HepG2 (cell line): ENCODE data around the gene NBR1. TPM values are rescaled to one million over a fixed set of nuclear protein-coding genes. Genes with fewer than 3 reads are reported as not detected.

ENCODE experiments used
- ATAC-seq: fragments of 200-7000 bp; cut with Tn5 transposase; 3 replicates; pipeline ENCODE4 v1.9.1; 2020; ENCODE audit warnings: mild to moderate bottlenecking, moderate library complexity
- BruUV-seq: library from RNA; stranded (reverse); fragments of 400-500 nt; replicated peaks from 2 replicates; lab custom pipeline; 2021; lab: Mats Ljungman, UMichigan
- CTCF ChIA-PET: fragments of 300-600 bp; formaldehyde crosslinking; extraction: SDS; loops from one replicate; lab custom pipeline; 2021; ENCODE audit warnings: low total read pairs, inconsistent platforms, low intra/inter-chr PET ratio; lab: Yijun Ruan, JAX
- POLR2A ChIA-PET: fragments of 350-600 bp; sonication (Branson Sonifier 250); formaldehyde crosslinking; loops from one replicate; lab custom pipeline; 2020; ENCODE audit warnings: antibody characterized with exemption, inconsistent platforms; lab: Yijun Ruan, JAX
- DNase-seq: peaks from one replicate; pipeline ENCODE4 v3.0.0-alpha.2; 2015; ENCODE audit warnings: low spot score
- FAIRE-seq: peaks from 3 replicates; lab custom pipeline; 2011; peaks lifted over from hg19 to GRCh38; lab: Jason Lieb, UNC
- H2AFZ ChIP-seq: one replicate; pipeline ENCODE4 v1.6.1; 2011; ENCODE audit warnings: low read length, inconsistent platforms
- H3K27ac ChIP-seq: fragments of 300-600 bp; 3 replicates; pipeline ENCODE4 v1.8.0; 2011; ENCODE audit warnings: mixed run types, mild to moderate bottlenecking, mixed read lengths, low read length, inconsistent platforms; ENCODE audit not compliant: insufficient read depth; ENCODE audit errors: extremely low read length
- H3K27me3 ChIP-seq, 2 experiments: fragments of 200-600 bp in 1 of 2; 2 replicates in 1 of 2; 3 replicates in 1 of 2; pipeline versions ENCODE4 v1.6.0 to v1.8.0; 2011; ENCODE audit warnings: low read length in 2 of 2, mild to moderate bottlenecking in 2 of 2, moderate library complexity in 2 of 2, inconsistent platforms in 1 of 2; ENCODE audit not compliant: insufficient read depth in 2 of 2, control insufficient read depth in 1 of 2
- H3K36me3 ChIP-seq, 2 experiments: fragments of 200-600 bp in 1 of 2; replicated peaks in 1 of 2; 2 replicates in 1 of 2; 3 replicates in 1 of 2; pipeline versions ENCODE4 v1.5.1 to v1.8.0; 2011; ENCODE audit warnings: low read length in 2 of 2, inconsistent platforms in 1 of 2; ENCODE audit not compliant: insufficient read depth in 2 of 2, control insufficient read depth in 1 of 2
- H3K4me1 ChIP-seq: 2 replicates; pipeline ENCODE4 v1.5.1; 2012; ENCODE audit warnings: low read length, inconsistent platforms; ENCODE audit not compliant: insufficient read depth
- H3K4me2 ChIP-seq: 2 replicates; pipeline ENCODE4 v1.6.0; 2011; ENCODE audit warnings: low read depth, low read length, inconsistent platforms
- H3K4me3 ChIP-seq, 3 experiments: fragments of 200-600 bp in 1 of 3; sonication (generic), shearing (Covaris generic) in 1 of 3; replicated peaks in 1 of 3; 2 replicates each; pipeline ENCODE4 v1.5.1; 2011 to 2016; ENCODE audit warnings: low read length in 3 of 3, inconsistent platforms in 2 of 3, low read depth in 2 of 3, mild to moderate bottlenecking in 2 of 3, control low read depth in 1 of 3, mixed read lengths in 1 of 3; ENCODE audit not compliant: insufficient read depth in 1 of 3
- H3K79me2 ChIP-seq: one replicate; pipeline ENCODE4 v1.6.1; 2011; ENCODE audit warnings: low read length, inconsistent platforms; ENCODE audit not compliant: insufficient read depth
- H3K9ac ChIP-seq: 2 replicates; pipeline ENCODE4 v1.6.0; 2011; ENCODE audit warnings: mild to moderate bottlenecking, low read depth, low read length, inconsistent platforms; ENCODE audit not compliant: insufficient read depth
- H3K9me3 ChIP-seq: 2 replicates; pipeline ENCODE4 v1.5.1; 2012; ENCODE audit warnings: mild to moderate bottlenecking, low read length
- H4K20me1 ChIP-seq: 2 replicates; pipeline ENCODE4 v1.6.0; 2011; ENCODE audit warnings: inconsistent platforms, mild to moderate bottlenecking, low read length, moderate library complexity; ENCODE audit not compliant: insufficient read depth
- AHDC1 ChIP-seq: sonication (generic); formaldehyde crosslinking; IDR thresholded peaks from 2 replicates; pipeline ENCODE4 v1.5.1; 2020; ENCODE audit warnings: mild to moderate bottlenecking, missing genetic modification reagents, borderline replicate concordance
- CEBPB ChIP-seq: IDR thresholded peaks from 2 replicates; pipeline ENCODE4 v1.6.1; 2011; ENCODE audit warnings: low read depth, low read length, improper control_type of control experiment, borderline replicate concordance
- CREB1 ChIP-seq, 2 experiments: fragments of 450-650 bp in 1 of 2; IDR thresholded peaks; 2 replicates each; pipeline ENCODE4 v1.6.1; 2016 to 2017; ENCODE audit warnings: control low read depth in 1 of 2, mild to moderate bottlenecking in 1 of 2, missing compliant biosample characterization in 1 of 2, missing genetic modification characterization in 1 of 2
- CREBL2 ChIP-seq: sonication (generic); formaldehyde crosslinking; IDR thresholded peaks from 2 replicates; pipeline ENCODE4 v1.8.1; 2023; ENCODE audit warnings: missing genetic modification reagents, mild to moderate bottlenecking, borderline replicate concordance
- CSRNP1 ChIP-seq: sonication (generic); formaldehyde crosslinking; IDR thresholded peaks from 2 replicates; pipeline ENCODE4 v1.8.1; 2023; ENCODE audit warnings: mild to moderate bottlenecking, missing genetic modification reagents
- DMTF1 ChIP-seq: sonication (generic); formaldehyde crosslinking; IDR thresholded peaks from 2 replicates; pipeline ENCODE4 v1.4.0; 2020; ENCODE audit warnings: mild to moderate bottlenecking, missing genetic modification reagents
- KLF12 ChIP-seq: sonication (generic); formaldehyde crosslinking; IDR thresholded peaks from 2 replicates; pipeline ENCODE4 v1.4.0; 2020; ENCODE audit warnings: missing genetic modification reagents, borderline replicate concordance
- MTERF4 ChIP-seq: sonication (generic); formaldehyde crosslinking; IDR thresholded peaks from 2 replicates; pipeline ENCODE4 v1.8.0; 2023; ENCODE audit warnings: mild to moderate bottlenecking, missing genetic modification reagents
- NFE2L2 ChIP-seq: fragments of 150-350 bp; IDR thresholded peaks from 2 replicates; pipeline ENCODE4 v1.6.1; 2014; ENCODE audit warnings: low read length
- ZNF512 ChIP-seq: sonication (generic); formaldehyde crosslinking; IDR thresholded peaks from 2 replicates; pipeline ENCODE4 v1.4.0; 2020; ENCODE audit warnings: mild to moderate bottlenecking, missing genetic modification reagents
- WGBS: methylation state at CpG from one replicate; pipeline ENCODE4 v1.1.6; 2017; ENCODE audit warnings: low lambda C conversion rate; 5-methylcytosine and 5-hydroxymethylcytosine counted together
- in situ Hi-C: cut with HindIII; loops from 2 replicates; pipeline ENCODE4 v1.10.0; 2017; ENCODE audit warnings: low pct_unique_long_range_greater_than_20kb; ENCODE audit not compliant: extremely low pct_ligation_motif_present
- intact Hi-C: fragments of 100-400 bp; cut with micrococcal nuclease; formaldehyde crosslinking; loops from one replicate; pipeline ENCODE4 v1.10.0; 2022; ENCODE audit not compliant: unreplicated experiment
- polyA plus RNA-seq, 8 experiments: library from polyadenylated mRNA; depleted of rRNA in 3 of 8; stranded (reverse) in 7 of 8; unstranded in 1 of 8; fragments of >200 nt; fragmentation: Illumina TruSeq in 4 of 8; extraction: Trizol in 4 of 8; gene quantifications; 2 replicates each; pipeline versions ENCODE4 v1.2.1 to v1.2.3, GENCODE V29; 2011 to 2016; ENCODE audit warnings: low read depth in 4 of 8, missing spikeins in 1 of 8, mixed read lengths in 1 of 8; ENCODE audit not compliant: insufficient read depth in 1 of 8
- total RNA-seq, 5 experiments: library from RNA; depleted of rRNA; stranded (reverse); fragments of >200 nt; fragmentation: Illumina TruSeq; extraction: Trizol; gene quantifications; 2 replicates each; pipeline ENCODE4 v1.2.3, GENCODE V29; 2016; ENCODE audit warnings: low read depth in 1 of 5

NBR1 gene
- total and polyA plus RNA-seq, 2 of the 13 experiments (the other 11 are each of a cell fraction or from before 2014, with no cell fraction given): 51.7 to 121 TPM

- peaks cover 50% of the 10 kb centered on the region for H3K4me1 ChIP-seq
- intact Hi-C loops: loop anchor here (5.0 kb wide), 1 partner anchor 188 kb away; the partner anchor contains the start of gene VAT1
- DNase-seq (no peak), ATAC-seq (no peak), FAIRE-seq (no peak)
- H4K20me1 ChIP-seq: no peaks in the 10 kb centered on the region
- H3K79me2 ChIP-seq: peaks cover 27% of the 10 kb centered on the region
- H2AFZ ChIP-seq: no peak overlapping the region
- H3K4me3 ChIP-seq: peak overlapping the region; percentile 77 to 98 (median 77); a peak in 4 of 6 replicates
- in situ Hi-C loops: no loop called here
- WGBS: 60% methylated on average over 3 of the region's 3 CpGs
- peak overlapping the region; percentile 75 for H3K9ac ChIP-seq
- peak overlapping the region; percentile 98 for H3K4me2 ChIP-seq
- BruUV-seq: no TSS peak
- no peaks in the 10 kb centered on the region; a peak in 1 of 5 replicates for H3K27me3 ChIP-seq
- H3K36me3 ChIP-seq: peaks cover 5 to 46% of the 10 kb centered on the region in 2 experiments; a peak in 4 of 5 replicates
- H3K27ac ChIP-seq: peak overlapping the region; percentile 80
- POLR2A ChIA-PET: interaction anchor here (1.7 to 7.6 kb wide), 8 partner anchors 10 to 189 kb away, joined by 7 to 93 read pairs (median 30); partner anchors contain the start of genes NBR1 and VAT1
- CTCF ChIA-PET: no interaction called here
- H3K9me3 ChIP-seq: no peaks in the 10 kb centered on the region
- TF ChIP-seq KLF12: no peak
- no peak for TF ChIP-seq ZNF512
- no peak for TF ChIP-seq NFE2L2
- no peak for TF ChIP-seq CREB1 (IDR thresholded peaks at IDR 0.05)
- TF ChIP-seq CREB1 (CRISPR knock-in tag; IDR thresholded peaks at IDR 0.05): 0 out of 2 replicates have a peak, but pooled peaks have one; percentile 3
- peak; percentile 71; the same call in 1 of the 2 replicates for TF ChIP-seq CEBPB
- TF ChIP-seq AHDC1: no peak
- no peak for TF ChIP-seq CSRNP1 (CRISPR knock-in tag)
- TF ChIP-seq DMTF1: no peak
- no peak for TF ChIP-seq CREBL2 (CRISPR knock-in tag)
- no peak for TF ChIP-seq MTERF4 (CRISPR knock-in tag)
Observed at GRCh38 chr17:43210576-43210975, 39.6 kb downstream of the NBR1 start.
